Measurements from ENCODE around the gene HPSE2. TPM values are rescaled to one million over a fixed set of nuclear protein-coding genes. Genes with fewer than 3 reads are reported as not detected.
"Not testable (repeated sequence)": the region's sequence is repeated elsewhere in the genome, so short reads cannot be mapped to it uniquely, and the experiment has no call there.

HPSE2 gene
- total RNA-seq = not detected

- CTCF ChIA-PET = interaction anchor here (1.0 kb wide), 1 partner anchor 11 kb away, joined by 3 read pairs; no protein-coding TSS in a partner anchor
- POLR2A ChIA-PET = no interaction called here
These were observed at the start of gene HPSE2 for GRCh38 chr10:99235658-99236626. Gene HPSE2, minus strand, starts transcription at chr10:99235852.

- POLR2A ChIA-PET = no interaction called here
These were observed 44.8 kb upstream of the HPSE2 start for GRCh38 chr10:99280472-99280871.

GRCh38 chr10:99279626-99280111 is 44.0 kb upstream of the HPSE2 start:
- ChIA-PET POLR2A (no interaction called here), CTCF (no interaction called here)

More at GRCh38 chr10:99280472-99280871, 44.8 kb upstream of the HPSE2 start:
- CTCF ChIA-PET = no interaction called here

GRCh38 chr10:99276848-99277486 is 41.3 kb upstream of the HPSE2 start:
- CTCF ChIA-PET = no interaction called here
- POLR2A ChIA-PET = no interaction called here

GRCh38 chr10:99266383-99266782 is 30.7 kb upstream of the HPSE2 start:
- CTCF ChIA-PET = no interaction called here
- POLR2A ChIA-PET = no interaction called here

GRCh38 chr10:99248824-99249223 is 13.2 kb upstream of the HPSE2 start:
- ChIA-PET POLR2A (no interaction called here), CTCF (interaction anchor here (1.4 kb wide), 1 partner anchor 782 kb away, joined by 6 read pairs; no protein-coding TSS in a partner anchor)

GRCh38 chr10:99247893-99248292 is 12.2 kb upstream of the HPSE2 start:
- POLR2A ChIA-PET = not testable (repeated sequence)
- CTCF ChIA-PET = interaction anchor here (1.6 kb wide), 1 partner anchor 781 kb away, joined by 12 read pairs; no protein-coding TSS in a partner anchor

GRCh38 chr10:99236627-99237309 is 1.1 kb upstream of the HPSE2 start:
- POLR2A ChIA-PET = no interaction called here
- CTCF ChIA-PET = interaction anchor here (1.0 kb wide), 1 partner anchor 10 kb away, joined by 3 read pairs; no protein-coding TSS in a partner anchor

- ChIA-PET CTCF (no interaction called here), POLR2A (no interaction called here)
These were observed 628 bp downstream of the HPSE2 start for GRCh38 chr10:99234791-99235657.

GRCh38 chr10:99234041-99234790 is 1.4 kb downstream of the HPSE2 start:
- CTCF ChIA-PET = no interaction called here

GRCh38 chr10:99233689-99234037 is 2.0 kb downstream of the HPSE2 start:
- ChIA-PET POLR2A (no interaction called here), CTCF (no interaction called here)

More at GRCh38 chr10:99234041-99234790, 1.4 kb downstream of the HPSE2 start:
- POLR2A ChIA-PET = no interaction called here

- CTCF ChIA-PET = no interaction called here
- POLR2A ChIA-PET = no interaction called here
These were observed 2.5 kb downstream of the HPSE2 start for GRCh38 chr10:99233000-99233688.

- ChIA-PET CTCF (no interaction called here), POLR2A (no interaction called here)
These were observed 3.2 kb downstream of the HPSE2 start for GRCh38 chr10:99232360-99232999.

- ChIA-PET POLR2A (no interaction called here), CTCF (no interaction called here)
These were observed 10.9 kb downstream of the HPSE2 start for GRCh38 chr10:99224766-99225165.

- POLR2A ChIA-PET = no interaction called here
- CTCF ChIA-PET = no interaction called here
These were observed 28.3 kb downstream of the HPSE2 start for GRCh38 chr10:99207340-99207739.

GRCh38 chr10:99203310-99203709 is 32.3 kb downstream of the HPSE2 start:
- POLR2A ChIA-PET = no interaction called here

GRCh38 chr10:99172950-99173349 is 62.7 kb downstream of the HPSE2 start:
- POLR2A ChIA-PET = no interaction called here
- CTCF ChIA-PET = no interaction called here

More at GRCh38 chr10:99203310-99203709, 32.3 kb downstream of the HPSE2 start:
- CTCF ChIA-PET = interaction anchor here (0.6 kb wide), 1 partner anchor 194 kb away, joined by 7 read pairs; no protein-coding TSS in a partner anchor

Data from activated CD8-positive, alpha-beta memory T cell treated with anti-CD3 and anti-CD28 coated beads for 36 hours (primary cell).